Cardiac muscle cell (in vitro differentiated cells and primary cell): ENCODE measurements around the gene ABCA9. TPM values are rescaled to one million over a fixed set of nuclear protein-coding genes. Genes with fewer than 3 reads are reported as not detected.

ENCODE experiments used
- DNase-seq, 2 donors: peaks; one replicate each; pipeline versions ENCODE4 v3.0.0 to v3.0.0-alpha.2; 2010 to 2017; ENCODE audit warnings: low read depth in 1 of 2, low spot score in 1 of 2
- H3K27ac ChIP-seq: fragments of 200-600 bp; sonication (generic); 2 replicates; pipeline ENCODE4 v1.5.1; 2016
- H3K27me3 ChIP-seq: fragments of 200-600 bp; sonication (generic); 2 replicates; pipeline ENCODE4 v1.6.0; 2016; ENCODE audit warnings: control low read depth
- H3K36me3 ChIP-seq: fragments of 200-600 bp; sonication (generic); 2 replicates; pipeline ENCODE4 v1.5.1; 2016; ENCODE audit warnings: control low read depth
- H3K4me1 ChIP-seq: fragments of 200-600 bp; sonication (generic); 2 replicates; pipeline ENCODE4 v1.8.1; 2017; ENCODE audit warnings: low read depth, mild to moderate bottlenecking, mixed run types
- H3K4me3 ChIP-seq: fragments of 200-600 bp; sonication (generic); 2 replicates; pipeline ENCODE4 v1.5.1; 2016; ENCODE audit warnings: mild to moderate bottlenecking
- H3K9me3 ChIP-seq: fragments of 200-600 bp; sonication (generic); 2 replicates; pipeline ENCODE4 v1.5.1; 2017; ENCODE audit warnings: low read depth, mild to moderate bottlenecking, control low read depth
- CTCF ChIP-seq: IDR thresholded peaks from 2 replicates; pipeline ENCODE4 v1.5.1; 2012; ENCODE audit warnings: low read depth, mild to moderate bottlenecking, low read length
- polyA plus RNA-seq: library from polyadenylated mRNA; unstranded; fragments of >200 nt; fragmentation: Nextera tagmentation; extraction: Ambion mirVana; gene quantifications from 2 replicates; pipeline ENCODE4 v1.2.1, GENCODE V29; 2016
- total RNA-seq: library from RNA; depleted of rRNA; stranded (reverse); fragments of >200 nt; gene quantifications from 2 replicates; pipeline ENCODE4 v1.2.3, GENCODE V29; 2016

The ABCA9 gene, protein sequence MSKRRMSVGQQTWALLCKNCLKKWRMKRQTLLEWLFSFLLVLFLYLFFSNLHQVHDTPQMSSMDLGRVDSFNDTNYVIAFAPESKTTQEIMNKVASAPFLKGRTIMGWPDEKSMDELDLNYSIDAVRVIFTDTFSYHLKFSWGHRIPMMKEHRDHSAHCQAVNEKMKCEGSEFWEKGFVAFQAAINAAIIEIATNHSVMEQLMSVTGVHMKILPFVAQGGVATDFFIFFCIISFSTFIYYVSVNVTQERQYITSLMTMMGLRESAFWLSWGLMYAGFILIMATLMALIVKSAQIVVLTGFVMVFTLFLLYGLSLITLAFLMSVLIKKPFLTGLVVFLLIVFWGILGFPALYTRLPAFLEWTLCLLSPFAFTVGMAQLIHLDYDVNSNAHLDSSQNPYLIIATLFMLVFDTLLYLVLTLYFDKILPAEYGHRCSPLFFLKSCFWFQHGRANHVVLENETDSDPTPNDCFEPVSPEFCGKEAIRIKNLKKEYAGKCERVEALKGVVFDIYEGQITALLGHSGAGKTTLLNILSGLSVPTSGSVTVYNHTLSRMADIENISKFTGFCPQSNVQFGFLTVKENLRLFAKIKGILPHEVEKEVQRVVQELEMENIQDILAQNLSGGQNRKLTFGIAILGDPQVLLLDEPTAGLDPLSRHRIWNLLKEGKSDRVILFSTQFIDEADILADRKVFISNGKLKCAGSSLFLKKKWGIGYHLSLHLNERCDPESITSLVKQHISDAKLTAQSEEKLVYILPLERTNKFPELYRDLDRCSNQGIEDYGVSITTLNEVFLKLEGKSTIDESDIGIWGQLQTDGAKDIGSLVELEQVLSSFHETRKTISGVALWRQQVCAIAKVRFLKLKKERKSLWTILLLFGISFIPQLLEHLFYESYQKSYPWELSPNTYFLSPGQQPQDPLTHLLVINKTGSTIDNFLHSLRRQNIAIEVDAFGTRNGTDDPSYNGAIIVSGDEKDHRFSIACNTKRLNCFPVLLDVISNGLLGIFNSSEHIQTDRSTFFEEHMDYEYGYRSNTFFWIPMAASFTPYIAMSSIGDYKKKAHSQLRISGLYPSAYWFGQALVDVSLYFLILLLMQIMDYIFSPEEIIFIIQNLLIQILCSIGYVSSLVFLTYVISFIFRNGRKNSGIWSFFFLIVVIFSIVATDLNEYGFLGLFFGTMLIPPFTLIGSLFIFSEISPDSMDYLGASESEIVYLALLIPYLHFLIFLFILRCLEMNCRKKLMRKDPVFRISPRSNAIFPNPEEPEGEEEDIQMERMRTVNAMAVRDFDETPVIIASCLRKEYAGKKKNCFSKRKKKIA (N-terminal part only)
- total RNA-seq, result 0.07 and 0.09 TPM in 2 replicates
- not detected in 2 replicates for polyA plus RNA-seq

DNA sequence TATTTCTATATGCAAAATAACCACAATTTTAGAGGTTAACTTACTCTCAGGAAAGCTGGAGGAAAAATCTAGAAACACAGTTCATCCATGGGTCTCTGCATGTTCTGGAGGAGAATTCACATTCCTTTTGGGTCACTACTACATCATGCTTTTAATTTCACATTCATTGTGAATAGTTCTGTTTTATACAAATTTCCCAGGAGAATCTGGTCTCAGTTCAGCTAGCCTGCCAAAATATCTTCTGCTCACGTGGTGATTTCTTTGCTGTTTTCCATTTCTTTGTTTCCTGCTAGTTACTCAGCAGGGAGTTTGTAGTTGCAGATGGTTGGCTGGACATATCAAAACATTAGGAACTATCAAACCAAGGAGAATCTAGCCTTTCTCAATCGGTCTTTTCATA lies at the start of gene ABCA9:
TSS of gene ABCA9 (minus strand) at position 106 of the 400 bp plus-strand sequence. CDS start 9,801 bp downstream, outside the sequence.
- TF ChIP-seq CTCF, result no peak
- no peak within 1 kb of the TSS for H3K4me3 ChIP-seq
- no peak within 1 kb of the TSS for H3K27ac ChIP-seq
- peak in 1 of 2 donors; percentile 96 for DNase-seq
- no peaks in the 10 kb centered on the region for H3K27me3 ChIP-seq
- no peaks in the 10 kb centered on the region for H3K36me3 ChIP-seq
- no peaks in the 10 kb centered on the region for H3K4me1 ChIP-seq
- H3K9me3 ChIP-seq, result no peaks in the 10 kb centered on the region

DNA sequence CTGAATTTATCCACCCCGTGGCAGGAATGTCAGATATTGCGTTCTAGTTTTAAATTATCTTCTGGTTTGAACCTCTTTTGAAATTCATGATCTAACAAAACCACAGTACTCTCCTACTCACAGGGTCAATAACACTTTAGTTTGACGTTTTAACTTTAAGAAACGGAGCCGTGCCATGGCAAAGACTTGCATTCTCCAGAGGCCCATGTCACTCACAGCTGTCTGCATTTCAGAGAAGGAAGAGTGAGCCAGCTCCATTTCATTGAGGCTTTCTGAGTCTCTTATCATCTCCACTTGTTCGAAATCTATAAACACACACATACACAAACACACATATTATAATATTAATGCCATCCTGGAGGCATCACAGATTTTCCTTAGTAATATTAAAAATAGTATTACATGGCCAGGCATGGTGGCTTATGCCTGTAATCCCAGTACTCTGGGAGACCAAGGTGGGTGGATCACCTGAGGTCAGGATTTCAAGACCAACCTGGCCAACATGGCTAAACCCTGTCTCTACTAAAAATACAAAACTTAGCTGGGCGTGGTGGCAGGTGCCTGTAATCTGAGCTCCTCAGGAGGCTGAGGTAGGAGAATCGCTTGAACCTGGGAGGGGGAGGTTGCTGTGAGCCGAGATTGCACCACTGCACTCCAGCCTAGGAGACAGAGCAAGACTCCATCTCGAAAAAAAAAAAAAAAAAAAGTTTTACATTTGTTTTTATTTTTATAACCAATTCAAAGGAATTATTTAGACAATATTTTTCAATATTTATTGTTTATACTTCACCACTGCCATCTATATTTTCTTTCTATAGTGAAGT lies 45.4 kb upstream of the ABCA9 start:
- no peaks in the 10 kb centered on the region for H3K36me3 ChIP-seq
- DNase-seq, result no peak
- H3K27ac ChIP-seq, result no peak overlapping the region
- H3K27me3 ChIP-seq, result no peaks in the 10 kb centered on the region
- no peaks in the 10 kb centered on the region for H3K4me1 ChIP-seq
- TF ChIP-seq CTCF, result no peak
- H3K9me3 ChIP-seq, result no peaks in the 10 kb centered on the region
- no peak overlapping the region for H3K4me3 ChIP-seq

DNA sequence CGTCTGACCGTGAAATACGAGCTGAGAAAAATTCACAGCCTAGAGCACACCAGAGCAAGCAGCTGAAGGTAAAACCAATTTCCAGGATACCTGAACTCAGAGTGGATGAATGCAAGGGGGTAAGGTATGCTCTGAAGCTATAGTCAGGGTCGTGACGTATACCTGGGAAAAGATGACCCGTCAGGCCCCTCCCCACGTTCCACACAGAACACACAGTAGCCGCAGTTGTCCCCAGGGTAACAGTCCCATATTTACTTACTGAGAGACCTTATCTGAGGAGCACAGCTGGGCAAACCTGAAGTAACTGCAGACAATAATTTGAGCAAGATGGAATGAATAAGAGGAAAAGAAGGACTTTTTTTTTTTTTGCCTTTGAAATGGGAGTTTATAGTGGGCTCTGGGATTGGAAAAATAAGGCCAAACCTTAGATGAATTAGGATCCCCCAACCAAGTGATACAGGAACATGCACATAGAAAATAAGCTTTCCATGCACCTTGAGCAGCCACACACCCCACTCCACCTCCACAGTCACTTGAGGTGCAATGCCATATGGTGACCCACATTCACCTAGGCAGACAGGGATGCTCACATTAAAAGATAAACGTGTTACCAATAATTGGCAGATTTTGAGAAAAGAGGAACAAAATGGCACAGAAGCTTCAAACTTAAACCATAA lies 43.0 kb upstream of the ABCA9 start:
- Histone ChIP-seq H3K9me3 (no peaks in the 10 kb centered on the region), H3K27me3 (no peaks in the 10 kb centered on the region), H3K4me1 (no peaks in the 10 kb centered on the region), H3K36me3 (no peaks in the 10 kb centered on the region), H3K27ac (no peak overlapping the region), H3K4me3 (no peak overlapping the region)
- no peak for TF ChIP-seq CTCF
- no peak for DNase-seq

DNA sequence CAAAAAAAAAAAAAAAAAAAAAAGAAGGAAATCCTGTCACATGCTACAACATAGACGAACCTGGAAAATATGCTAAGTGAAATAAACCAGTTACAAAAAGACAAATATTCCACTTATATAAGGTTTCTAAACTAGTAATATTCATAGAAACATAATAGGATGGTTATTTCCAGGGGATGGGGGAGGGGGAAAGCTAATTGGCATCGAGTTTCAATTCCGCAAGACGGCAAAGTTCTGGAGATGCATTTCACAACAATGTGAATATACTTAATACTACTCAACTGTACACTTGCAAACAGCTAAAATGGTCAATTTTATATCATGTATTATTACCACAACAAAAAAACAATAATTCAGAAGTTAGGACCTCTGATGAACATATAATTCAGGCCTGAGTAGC lies 37.9 kb upstream of the ABCA9 start:
- no peaks in the 10 kb centered on the region for H3K36me3 ChIP-seq
- TF ChIP-seq CTCF, result no peak
- H3K9me3 ChIP-seq, result no peaks in the 10 kb centered on the region
- H3K4me1 ChIP-seq, result no peaks in the 10 kb centered on the region
- DNase-seq, result no peak
- H3K4me3 ChIP-seq, result no peak overlapping the region
- no peak overlapping the region for H3K27ac ChIP-seq
- no peaks in the 10 kb centered on the region for H3K27me3 ChIP-seq
